ENCODE measurements around the gene RAB5B.
"Not testable (repeated sequence)": the region's sequence is repeated elsewhere in the genome, so short reads cannot be mapped to it uniquely, and the experiment has no call there.

Gene RAB5B

GRCh38 chr12:56041552-56042429 lies 67.9 kb downstream of the RAB5B start, which contains the start of gene RPS26:
TSS of gene RPS26 (plus strand) at chr12:56041918. CDS start at chr12:56042167, 249 bp downstream.
- peaks cover 13% of the 10 kb centered on the region; the same call in 1 of the 2 replicates for H3F3A ChIP-seq (ENCODE audit: low read depth)
- H3K4me3 ChIP-seq (ENCODE audit: low read length, poor library complexity, severe bottlenecking) = peak within 1 kb of the TSS; percentile 80

DNA sequence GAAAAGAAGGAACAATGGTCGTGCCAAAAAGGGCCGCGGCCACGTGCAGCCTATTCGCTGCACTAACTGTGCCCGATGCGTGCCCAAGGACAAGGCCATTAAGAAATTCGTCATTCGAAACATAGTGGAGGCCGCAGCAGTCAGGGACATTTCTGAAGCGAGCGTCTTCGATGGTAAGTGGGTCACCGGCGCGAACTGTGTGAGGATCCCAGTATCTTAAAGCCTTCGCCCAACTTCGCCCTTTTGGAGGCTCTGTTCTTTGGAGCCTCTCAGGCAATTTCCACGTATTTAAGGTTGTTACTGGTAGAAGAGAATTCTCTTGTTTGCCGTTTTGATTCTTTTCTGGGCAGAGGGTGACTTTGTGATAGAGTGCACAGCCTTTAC lies 68.5 kb downstream of the RAB5B start:
- H3F3A ChIP-seq (ENCODE audit: low read depth) = peaks cover 13% of the 10 kb centered on the region; the same call in 1 of the 2 replicates

More at GRCh38 chr12:56041552-56042429, 67.9 kb downstream of the RAB5B start, which contains the start of gene RPS26:
- Histone ChIP-seq H3K4me2 (ENCODE audit: low read depth, low read length, poor library complexity, severe bottlenecking) (peak within 1 kb of the TSS; percentile 100), H3K9me3 (ENCODE audit: insufficient read depth, low read depth, low read length) (no peaks in the 10 kb centered on the region), H3K9me2 (replicated peaks; ENCODE audit: low read depth, low read length) (no peaks in the 10 kb centered on the region), H3K4me1 (ENCODE audit: insufficient read depth, low read length, poor library complexity, severe bottlenecking) (peaks cover 24% of the 10 kb centered on the region), H2AFZ (ENCODE audit: low read length) (peak within 1 kb of the TSS; percentile 92), H3K27me3 (ENCODE audit: insufficient read depth, low read length, poor library complexity, severe bottlenecking) (no peaks in the 10 kb centered on the region), H4K20me1 (ENCODE audit: insufficient read depth, low read length, poor library complexity, severe bottlenecking) (peaks cover 24% of the 10 kb centered on the region), H3K36me3 (ENCODE audit: insufficient read depth, low read length) (peaks cover 26% of the 10 kb centered on the region), H3K9ac (ENCODE audit: low read depth, low read length, poor library complexity, severe bottlenecking) (peak within 1 kb of the TSS; percentile 82), H3K79me2 (ENCODE audit: insufficient read depth, low read length) (peaks cover 35% of the 10 kb centered on the region)
- TF ChIP-seq, protein P1, sequence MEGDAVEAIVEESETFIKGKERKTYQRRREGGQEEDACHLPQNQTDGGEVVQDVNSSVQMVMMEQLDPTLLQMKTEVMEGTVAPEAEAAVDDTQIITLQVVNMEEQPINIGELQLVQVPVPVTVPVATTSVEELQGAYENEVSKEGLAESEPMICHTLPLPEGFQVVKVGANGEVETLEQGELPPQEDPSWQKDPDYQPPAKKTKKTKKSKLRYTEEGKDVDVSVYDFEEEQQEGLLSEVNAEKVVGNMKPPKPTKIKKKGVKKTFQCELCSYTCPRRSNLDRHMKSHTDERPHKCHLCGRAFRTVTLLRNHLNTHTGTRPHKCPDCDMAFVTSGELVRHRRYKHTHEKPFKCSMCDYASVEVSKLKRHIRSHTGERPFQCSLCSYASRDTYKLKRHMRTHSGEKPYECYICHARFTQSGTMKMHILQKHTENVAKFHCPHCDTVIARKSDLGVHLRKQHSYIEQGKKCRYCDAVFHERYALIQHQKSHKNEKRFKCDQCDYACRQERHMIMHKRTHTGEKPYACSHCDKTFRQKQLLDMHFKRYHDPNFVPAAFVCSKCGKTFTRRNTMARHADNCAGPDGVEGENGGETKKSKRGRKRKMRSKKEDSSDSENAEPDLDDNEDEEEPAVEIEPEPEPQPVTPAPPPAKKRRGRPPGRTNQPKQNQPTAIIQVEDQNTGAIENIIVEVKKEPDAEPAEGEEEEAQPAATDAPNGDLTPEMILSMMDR (conservative IDR thresholded peaks at IDR 0.05; ENCODE audit: low read length) = peak; percentile 59
- TF ChIP-seq EZH2phosphoT487 (IDR thresholded peaks at IDR 0.05; ENCODE audit: borderline replicate concordance) = no peak

DNA sequence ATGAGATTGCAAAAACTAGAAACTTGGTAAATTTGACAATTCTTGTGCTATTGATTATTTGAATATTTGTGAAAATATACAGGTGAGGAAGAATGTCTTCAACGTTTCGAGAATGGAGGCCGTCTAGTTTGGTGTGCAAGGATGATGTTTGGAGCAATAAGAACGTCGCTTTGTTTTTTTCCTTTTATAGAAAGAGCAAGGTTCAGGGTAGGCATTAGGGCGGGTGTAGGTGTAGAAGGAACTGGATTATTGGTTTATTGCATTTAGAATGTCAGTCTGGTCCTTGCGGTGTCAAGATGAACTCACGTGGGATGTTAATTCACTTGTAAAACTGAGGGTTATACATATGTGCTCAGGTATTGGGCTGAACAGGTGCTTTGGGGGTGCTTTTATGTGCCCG lies 69.0 kb downstream of the RAB5B start:
- H3K9me2 ChIP-seq (replicated peaks; ENCODE audit: low read depth, low read length) = no peaks in the 10 kb centered on the region
- H3K9ac ChIP-seq (ENCODE audit: low read depth, low read length, poor library complexity, severe bottlenecking) = peak overlapping the region; percentile 82
- H4K20me1 ChIP-seq (ENCODE audit: insufficient read depth, low read length, poor library complexity, severe bottlenecking) = peaks cover 24% of the 10 kb centered on the region
- H3K9me3 ChIP-seq (ENCODE audit: insufficient read depth, low read depth, low read length) = no peaks in the 10 kb centered on the region
- TF ChIP-seq EZH2phosphoT487 (IDR thresholded peaks at IDR 0.05; ENCODE audit: borderline replicate concordance) = no peak
- TF ChIP-seq, protein P1 (conservative IDR thresholded peaks at IDR 0.05; ENCODE audit: low read length) = no peak
- peaks cover 35% of the 10 kb centered on the region for H3K79me2 ChIP-seq (ENCODE audit: insufficient read depth, low read length)
- H3K4me2 ChIP-seq (ENCODE audit: low read depth, low read length, poor library complexity, severe bottlenecking) = peak overlapping the region; percentile 100
- peaks cover 13% of the 10 kb centered on the region; the same call in 1 of the 2 replicates for H3F3A ChIP-seq (ENCODE audit: low read depth)
- peak overlapping the region; percentile 80 for H3K4me3 ChIP-seq (ENCODE audit: low read length, poor library complexity, severe bottlenecking)
- peaks cover 19% of the 10 kb centered on the region for H3K4me1 ChIP-seq (ENCODE audit: insufficient read depth, low read length, poor library complexity, severe bottlenecking)
- peaks cover 26% of the 10 kb centered on the region for H3K36me3 ChIP-seq (ENCODE audit: insufficient read depth, low read length)
- no peaks in the 10 kb centered on the region for H3K27me3 ChIP-seq (ENCODE audit: insufficient read depth, low read length, poor library complexity, severe bottlenecking)
- H2AFZ ChIP-seq (ENCODE audit: low read length) = no peak overlapping the region

More for the DNA sequence above, 68.5 kb downstream of the RAB5B start:
- peak overlapping the region; percentile 100 for H3K4me2 ChIP-seq (ENCODE audit: low read depth, low read length, poor library complexity, severe bottlenecking)
- H3K36me3 ChIP-seq (ENCODE audit: insufficient read depth, low read length) = peaks cover 26% of the 10 kb centered on the region
- peak overlapping the region; percentile 80 for H3K4me3 ChIP-seq (ENCODE audit: low read length, poor library complexity, severe bottlenecking)
- peak overlapping the region; percentile 82 for H3K9ac ChIP-seq (ENCODE audit: low read depth, low read length, poor library complexity, severe bottlenecking)
- not testable (repeated sequence) for H2AFZ ChIP-seq (ENCODE audit: low read length); H3K9me3 ChIP-seq (ENCODE audit: insufficient read depth, low read depth, low read length); H3K27me3 ChIP-seq (ENCODE audit: insufficient read depth, low read length, poor library complexity, severe bottlenecking); H3K9me2 ChIP-seq (replicated peaks; ENCODE audit: low read depth, low read length)
- H3K4me1 ChIP-seq (ENCODE audit: insufficient read depth, low read length, poor library complexity, severe bottlenecking) = peaks cover 20% of the 10 kb centered on the region
- H4K20me1 ChIP-seq (ENCODE audit: insufficient read depth, low read length, poor library complexity, severe bottlenecking) = peaks cover 24% of the 10 kb centered on the region
- H3K79me2 ChIP-seq (ENCODE audit: insufficient read depth, low read length) = peaks cover 35% of the 10 kb centered on the region

Data from Loucy (cell line).